Panc1 (cell line): ENCODE results near the gene TBC1D23. TPM values are rescaled to one million over a fixed set of nuclear protein-coding genes. Genes with fewer than 3 reads are reported as not detected.

Experiments used
- ATAC-seq: fragments of 200-7000 bp; cut with Tn5 transposase; 2 replicates; pipeline ENCODE4 v1.9.1; 2020; ENCODE audit warnings: mild to moderate bottlenecking, moderate library complexity
- BruUV-seq: library from RNA; stranded (reverse); fragments of 400-500 nt; replicated peaks from 2 replicates; lab custom pipeline; 2021; lab: Mats Ljungman, UMichigan
- CTCF ChIA-PET: fragments of 300-600 bp; sonication (Branson Sonifier 250); formaldehyde crosslinking; loops from one replicate; lab custom pipeline; 2022; ENCODE audit warnings: antibody characterized with exemption; lab: Charles Lee
- POLR2A ChIA-PET: fragments of 300-600 bp; sonication (Branson Sonifier 250); formaldehyde crosslinking; loops from one replicate; lab custom pipeline; 2022; ENCODE audit warnings: antibody characterized with exemption; lab: Charles Lee
- DNase-seq: peaks from one replicate; pipeline ENCODE4 v3.0.0-alpha.2; 2010; ENCODE audit warnings: low read depth, low spot score
- H3K27ac ChIP-seq: 2 replicates; pipeline ENCODE4 v1.5.1; 2011; ENCODE audit warnings: mild to moderate bottlenecking, low read length, inconsistent platforms
- H3K27me3 ChIP-seq: fragments of 200-500 bp; sonication (Bioruptor generic); 2 replicates; pipeline ENCODE4 v1.6.0; 2014; ENCODE audit warnings: low read length, inconsistent platforms; ENCODE audit not compliant: control insufficient read depth, insufficient read depth
- H3K36me3 ChIP-seq: fragments of 200-500 bp; sonication (Bioruptor generic); 2 replicates; pipeline ENCODE4 v1.5.1; 2014; ENCODE audit warnings: inconsistent platforms, mild to moderate bottlenecking, low read length, moderate library complexity; ENCODE audit not compliant: control insufficient read depth, insufficient read depth
- H3K4me1 ChIP-seq: 2 replicates; pipeline ENCODE4 v1.5.1; 2011; ENCODE audit warnings: inconsistent platforms, mild to moderate bottlenecking, low read length, moderate library complexity; ENCODE audit not compliant: control insufficient read depth, insufficient read depth
- H3K4me3 ChIP-seq, 2 experiments: 2 replicates each; pipeline ENCODE4 v1.5.1; 2011 to 2012; ENCODE audit warnings: low read depth in 2 of 2, low read length in 2 of 2, mild to moderate bottlenecking in 2 of 2, inconsistent platforms in 1 of 2, moderate library complexity in 1 of 2
- H3K9me3 ChIP-seq: fragments of 200-500 bp; sonication (Bioruptor generic); 2 replicates; pipeline ENCODE4 v1.5.1; 2014; ENCODE audit warnings: low read depth, mild to moderate bottlenecking, inconsistent platforms, low read length, moderate library complexity; ENCODE audit not compliant: control insufficient read depth, insufficient read depth
- POLR2AphosphoS5 ChIP-seq: IDR thresholded peaks from 2 replicates; pipeline ENCODE4 v1.6.1; 2012; ENCODE audit warnings: mild to moderate bottlenecking, low read depth, low read length, moderate library complexity
- SIN3A ChIP-seq: IDR thresholded peaks from 2 replicates; pipeline ENCODE4 v1.6.1; 2012; ENCODE audit warnings: low read depth, mild to moderate bottlenecking, low read length, moderate library complexity, borderline replicate concordance; ENCODE audit not compliant: insufficient read depth
- TCF7L2 ChIP-seq: IDR thresholded peaks from 2 replicates; pipeline ENCODE4 v1.6.1; 2011; ENCODE audit warnings: mild to moderate bottlenecking, low read depth, low read length, inconsistent platforms
- in situ Hi-C: cut with HindIII; loops from 2 replicates; pipeline ENCODE4 v1.10.0; 2016; ENCODE audit warnings: low sequenced_read_pairs, low pct_unique_long_range_greater_than_20kb
- intact Hi-C: fragments of 100-400 bp; cut with micrococcal nuclease; formaldehyde crosslinking; loops from one replicate; pipeline ENCODE4 v1.10.0; 2022; ENCODE audit not compliant: unreplicated experiment
- total RNA-seq: library from RNA; stranded (reverse); gene quantifications from one replicate; pipeline ENCODE4 v1.2.1, GENCODE V29; 2021; ENCODE audit not compliant: unreplicated experiment
- TF ChIP-seq, protein P1 (sequence below), 2 experiments: IDR thresholded peaks; 2 replicates each; pipeline ENCODE4 v1.6.1; 2011 to 2012; ENCODE audit warnings: low read depth in 2 of 2, control low read depth in 1 of 2, low read length in 1 of 2, mild to moderate bottlenecking in 1 of 2, moderate library complexity in 1 of 2; ENCODE audit not compliant: insufficient read depth in 1 of 2
- TF ChIP-seq, protein P2 (sequence below): fragments of 450-650 bp; IDR thresholded peaks from 2 replicates; pipeline ENCODE4 v1.5.1; 2017; ENCODE audit warnings: mild to moderate bottlenecking

The TBC1D23 gene
- total RNA-seq, 1 experiment from 2014 or later = 39.4 TPM

DNA sequence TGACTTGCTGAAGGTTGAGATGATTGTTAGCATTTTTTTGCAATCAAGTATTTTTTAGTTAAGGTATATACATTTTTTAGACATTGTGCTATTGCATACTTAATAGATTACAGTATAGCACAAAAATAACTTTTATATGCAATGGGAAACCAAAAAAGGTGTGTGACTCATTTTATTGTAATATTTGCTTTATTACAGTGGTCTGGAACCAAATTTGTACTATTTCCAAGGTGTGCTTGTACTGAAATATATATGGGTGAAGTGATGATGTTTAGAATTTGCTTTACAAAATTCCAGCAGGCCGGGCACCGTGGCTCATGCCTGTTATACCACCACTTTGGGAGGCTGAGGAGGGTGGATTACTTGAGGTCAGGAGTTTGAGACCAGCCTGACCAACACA is 29.1 kb upstream of the TBC1D23 start:
- Histone ChIP-seq H3K36me3 (no peaks in the 10 kb centered on the region), H3K4me3 (no peak overlapping the region), H3K4me1 (no peaks in the 10 kb centered on the region), H3K27me3 (no peaks in the 10 kb centered on the region), H3K27ac (no peak overlapping the region), H3K9me3 (no peaks in the 10 kb centered on the region)
- POLR2A ChIA-PET = no interaction called here
- TF ChIP-seq SIN3A (no peak), POLR2AphosphoS5 (no peak)
- TF ChIP-seq, protein P1, sequence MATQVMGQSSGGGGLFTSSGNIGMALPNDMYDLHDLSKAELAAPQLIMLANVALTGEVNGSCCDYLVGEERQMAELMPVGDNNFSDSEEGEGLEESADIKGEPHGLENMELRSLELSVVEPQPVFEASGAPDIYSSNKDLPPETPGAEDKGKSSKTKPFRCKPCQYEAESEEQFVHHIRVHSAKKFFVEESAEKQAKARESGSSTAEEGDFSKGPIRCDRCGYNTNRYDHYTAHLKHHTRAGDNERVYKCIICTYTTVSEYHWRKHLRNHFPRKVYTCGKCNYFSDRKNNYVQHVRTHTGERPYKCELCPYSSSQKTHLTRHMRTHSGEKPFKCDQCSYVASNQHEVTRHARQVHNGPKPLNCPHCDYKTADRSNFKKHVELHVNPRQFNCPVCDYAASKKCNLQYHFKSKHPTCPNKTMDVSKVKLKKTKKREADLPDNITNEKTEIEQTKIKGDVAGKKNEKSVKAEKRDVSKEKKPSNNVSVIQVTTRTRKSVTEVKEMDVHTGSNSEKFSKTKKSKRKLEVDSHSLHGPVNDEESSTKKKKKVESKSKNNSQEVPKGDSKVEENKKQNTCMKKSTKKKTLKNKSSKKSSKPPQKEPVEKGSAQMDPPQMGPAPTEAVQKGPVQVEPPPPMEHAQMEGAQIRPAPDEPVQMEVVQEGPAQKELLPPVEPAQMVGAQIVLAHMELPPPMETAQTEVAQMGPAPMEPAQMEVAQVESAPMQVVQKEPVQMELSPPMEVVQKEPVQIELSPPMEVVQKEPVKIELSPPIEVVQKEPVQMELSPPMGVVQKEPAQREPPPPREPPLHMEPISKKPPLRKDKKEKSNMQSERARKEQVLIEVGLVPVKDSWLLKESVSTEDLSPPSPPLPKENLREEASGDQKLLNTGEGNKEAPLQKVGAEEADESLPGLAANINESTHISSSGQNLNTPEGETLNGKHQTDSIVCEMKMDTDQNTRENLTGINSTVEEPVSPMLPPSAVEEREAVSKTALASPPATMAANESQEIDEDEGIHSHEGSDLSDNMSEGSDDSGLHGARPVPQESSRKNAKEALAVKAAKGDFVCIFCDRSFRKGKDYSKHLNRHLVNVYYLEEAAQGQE (IDR thresholded peaks at IDR 0.05; ENCODE audit: insufficient read depth in 1 of 2, low read depth in 2 of 2, low read length in 1 of 2) = no peak
- TF ChIP-seq, protein P2, sequence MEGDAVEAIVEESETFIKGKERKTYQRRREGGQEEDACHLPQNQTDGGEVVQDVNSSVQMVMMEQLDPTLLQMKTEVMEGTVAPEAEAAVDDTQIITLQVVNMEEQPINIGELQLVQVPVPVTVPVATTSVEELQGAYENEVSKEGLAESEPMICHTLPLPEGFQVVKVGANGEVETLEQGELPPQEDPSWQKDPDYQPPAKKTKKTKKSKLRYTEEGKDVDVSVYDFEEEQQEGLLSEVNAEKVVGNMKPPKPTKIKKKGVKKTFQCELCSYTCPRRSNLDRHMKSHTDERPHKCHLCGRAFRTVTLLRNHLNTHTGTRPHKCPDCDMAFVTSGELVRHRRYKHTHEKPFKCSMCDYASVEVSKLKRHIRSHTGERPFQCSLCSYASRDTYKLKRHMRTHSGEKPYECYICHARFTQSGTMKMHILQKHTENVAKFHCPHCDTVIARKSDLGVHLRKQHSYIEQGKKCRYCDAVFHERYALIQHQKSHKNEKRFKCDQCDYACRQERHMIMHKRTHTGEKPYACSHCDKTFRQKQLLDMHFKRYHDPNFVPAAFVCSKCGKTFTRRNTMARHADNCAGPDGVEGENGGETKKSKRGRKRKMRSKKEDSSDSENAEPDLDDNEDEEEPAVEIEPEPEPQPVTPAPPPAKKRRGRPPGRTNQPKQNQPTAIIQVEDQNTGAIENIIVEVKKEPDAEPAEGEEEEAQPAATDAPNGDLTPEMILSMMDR = no peak
- ATAC-seq = no peak
- in situ Hi-C loops = no loop called here
- BruUV-seq = no TSS peak
- DNase-seq = no peak
- intact Hi-C loops = no loop called here
- CTCF ChIA-PET = no interaction called here

DNA sequence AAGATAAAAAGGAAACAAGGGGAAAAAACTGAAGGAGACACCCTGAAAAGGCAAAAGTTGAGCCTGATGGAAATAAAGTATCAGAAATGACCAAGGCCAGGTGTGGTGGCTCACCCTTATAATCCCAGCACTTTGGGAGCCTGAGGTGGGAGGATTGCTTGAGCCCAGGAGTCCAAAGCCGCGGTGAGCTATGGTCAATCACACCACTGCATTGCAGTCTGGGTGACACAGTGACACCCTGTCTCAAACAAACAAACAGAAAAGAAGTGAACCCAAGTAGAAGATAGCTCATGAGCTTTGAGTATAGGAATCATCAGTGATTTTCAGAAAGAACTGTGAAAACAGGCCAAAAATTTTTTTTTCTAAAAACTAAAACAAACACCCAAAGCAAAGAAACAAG is 26.4 kb upstream of the TBC1D23 start:
- BruUV-seq = no TSS peak
- intact Hi-C loops = no loop called here
- TF ChIP-seq SIN3A (no peak), TCF7L2 (no peak), POLR2AphosphoS5 (no peak)
- TF ChIP-seq, protein P2 = no peak
- TF ChIP-seq, protein P1 (IDR thresholded peaks at IDR 0.05; ENCODE audit: insufficient read depth in 1 of 2, low read depth in 2 of 2, low read length in 1 of 2) = no peak
- CTCF ChIA-PET = no interaction called here
- Histone ChIP-seq H3K36me3 (no peaks in the 10 kb centered on the region), H3K4me1 (no peaks in the 10 kb centered on the region), H3K9me3 (no peaks in the 10 kb centered on the region), H3K27me3 (no peaks in the 10 kb centered on the region), H3K27ac (no peak overlapping the region), H3K4me3 (no peak overlapping the region)
- DNase-seq (no peak), ATAC-seq (no peak)
- POLR2A ChIA-PET = interaction anchor here (0.6 kb wide), 1 partner anchor 439 kb away, joined by 4 read pairs; no protein-coding TSS in a partner anchor
- in situ Hi-C loops = no loop called here
